Activated naive CD8-positive, alpha-beta T cell treated with anti-CD3 and anti-CD28 coated beads, Interleukin-2, amount 10 ng/mL, durations not matched to agents 7 days and 5 days (primary cell): ENCODE data around the gene DHRS13. TPM values are rescaled to one million over a fixed set of nuclear protein-coding genes. Genes with fewer than 3 reads are reported as not detected.
"Not testable (repeated sequence)": the region's sequence is repeated elsewhere in the genome, so short reads cannot be mapped to it uniquely, and the experiment has no call there.

Source experiments
- ATAC-seq: fragments of 150-1000 bp; cut with Tn5 transposase; one replicate; pipeline ENCODE4 v1.10.0; 2021; ENCODE audit warnings: low read depth, moderate library complexity
- POLR2A ChIA-PET: fragments of 350-600 bp; sonication (Branson Sonifier 250); formaldehyde crosslinking; loops from one replicate; lab custom pipeline; 2021; ENCODE audit warnings: antibody characterized with exemption; lab: Charles Lee
- DNase-seq: peaks from one replicate; pipeline ENCODE4 v3.0.0; 2021
- H3K27ac Mint-ChIP-seq: one replicate; pipeline ENCODE4 v1.8.0; 2022; ENCODE audit warnings: mild to moderate bottlenecking, mixed read lengths
- H3K27me3 Mint-ChIP-seq: one replicate; pipeline ENCODE4 v1.8.0; 2022; ENCODE audit warnings: mild to moderate bottlenecking, moderate library complexity, mixed read lengths
- H3K36me3 Mint-ChIP-seq: one replicate; pipeline ENCODE4 v1.8.0; 2021; ENCODE audit warnings: mild to moderate bottlenecking, mixed read lengths
- H3K4me1 Mint-ChIP-seq: one replicate; pipeline ENCODE4 v1.8.0; 2021; ENCODE audit warnings: mixed read lengths
- H3K4me3 Mint-ChIP-seq: one replicate; pipeline ENCODE4 v1.8.0; 2022; ENCODE audit warnings: mild to moderate bottlenecking, moderate library complexity, mixed read lengths
- H3K9me3 Mint-ChIP-seq: one replicate; pipeline ENCODE4 v1.8.0; 2021; ENCODE audit warnings: mixed read lengths
- total RNA-seq, 2 experiments: library from RNA; stranded (reverse); gene quantifications; one replicate each; pipeline ENCODE4 v1.2.3, GENCODE V29; 2021

Gene DHRS13
- total RNA-seq, 2 experiments from 2014 or later, result 31.6 to 32.0 TPM

DNA sequence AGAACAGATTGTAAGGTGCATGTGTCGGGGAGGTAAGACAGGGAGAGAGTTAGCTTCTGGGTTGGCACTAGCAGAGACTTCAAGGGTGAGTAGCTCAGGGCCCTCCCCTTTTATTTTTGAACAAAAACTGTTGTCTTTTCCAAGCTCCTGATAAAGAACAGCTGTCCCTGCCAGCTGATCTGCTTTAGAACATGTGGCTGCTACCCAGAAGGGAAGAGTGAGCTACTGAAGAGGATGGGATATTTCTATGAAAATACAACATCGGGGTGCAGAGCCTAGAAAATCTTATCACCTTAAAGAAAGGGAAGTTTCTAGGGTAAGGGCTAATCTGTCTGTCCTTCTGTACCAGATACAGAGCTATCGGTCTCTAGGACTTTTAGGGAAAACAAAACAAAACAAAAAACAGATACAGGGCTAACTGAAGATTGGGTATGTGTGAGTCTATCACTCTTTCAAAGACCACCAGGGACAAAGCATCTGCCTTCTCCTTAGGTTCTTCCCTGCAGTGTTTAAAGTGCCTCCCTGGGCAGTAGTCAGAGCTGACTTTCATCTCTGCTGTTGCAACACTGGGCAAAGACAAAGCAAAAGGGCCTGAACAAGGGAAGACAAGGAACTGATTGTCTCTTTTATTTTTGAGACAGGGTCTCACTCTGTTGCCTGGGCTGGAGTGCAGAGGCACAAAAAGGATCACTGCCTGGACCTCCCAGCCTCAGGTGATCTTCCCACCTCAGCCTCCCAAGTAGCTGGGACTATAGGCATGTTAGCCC lies 5.0 kb upstream of the DHRS13 start:
- Mint-ChIP-seq H3K27ac (no peak overlapping the region), H3K27me3 (no peaks in the 10 kb centered on the region), H3K4me3 (no peak overlapping the region), H3K36me3 (peaks cover 21% of the 10 kb centered on the region), H3K4me1 (peaks cover 12% of the 10 kb centered on the region), H3K9me3 (no peaks in the 10 kb centered on the region)
- POLR2A ChIA-PET, result interaction anchor here (0.6 to 1.6 kb wide), 3 partner anchors 15 to 44 kb away, joined by 3 to 6 read pairs (median 4); partner anchors contain the start of gene PHF12
- ATAC-seq (no peak), DNase-seq (no peak)

DNA sequence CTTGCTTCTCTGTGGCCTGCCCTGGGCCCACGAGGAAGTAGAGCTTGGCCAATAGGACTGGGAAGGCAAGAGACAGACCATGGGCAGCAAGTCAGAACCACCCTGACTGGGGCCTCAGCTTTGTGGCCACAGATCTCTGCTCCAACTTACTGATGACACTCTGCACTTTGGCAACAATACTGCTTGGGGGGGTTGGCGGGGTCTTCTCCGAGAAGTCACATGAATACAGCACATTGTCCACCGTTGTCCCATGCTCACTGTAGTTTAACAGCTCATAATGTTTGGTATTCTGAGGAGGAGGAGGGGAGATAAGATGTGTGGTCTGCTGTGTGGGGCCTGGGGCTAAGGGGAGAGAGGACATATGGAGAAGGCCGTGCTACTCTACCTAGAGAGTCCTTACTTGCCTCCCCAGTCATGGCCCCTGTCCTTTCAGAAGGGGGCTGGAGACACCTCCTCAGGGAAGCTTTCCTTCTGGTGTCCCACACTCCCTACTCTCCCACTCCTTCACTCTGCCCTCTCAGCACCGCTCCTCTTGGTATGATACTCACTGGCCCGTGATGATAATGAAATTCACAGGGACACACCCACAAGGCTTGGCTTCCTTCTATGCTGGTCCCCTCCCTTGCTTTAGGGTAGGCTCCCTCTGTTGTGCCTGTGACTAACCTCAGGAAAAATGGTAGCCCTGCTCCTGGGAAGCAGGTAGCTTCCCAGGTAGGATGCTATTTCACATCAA lies 4.0 kb upstream of the DHRS13 start:
- DNase-seq (no peak), ATAC-seq (no peak)
- POLR2A ChIA-PET, result interaction anchor here (0.6 to 1.2 kb wide), 3 partner anchors 16 to 45 kb away, joined by 3 to 5 read pairs (median 4); partner anchors contain the start of gene PHF12
- Mint-ChIP-seq H3K4me3 (no peak overlapping the region), H3K9me3 (no peaks in the 10 kb centered on the region), H3K27ac (peak overlapping the region; percentile 63), H3K4me1 (peaks cover 16% of the 10 kb centered on the region), H3K36me3 (peaks cover 21% of the 10 kb centered on the region), H3K27me3 (no peaks in the 10 kb centered on the region)

DNA sequence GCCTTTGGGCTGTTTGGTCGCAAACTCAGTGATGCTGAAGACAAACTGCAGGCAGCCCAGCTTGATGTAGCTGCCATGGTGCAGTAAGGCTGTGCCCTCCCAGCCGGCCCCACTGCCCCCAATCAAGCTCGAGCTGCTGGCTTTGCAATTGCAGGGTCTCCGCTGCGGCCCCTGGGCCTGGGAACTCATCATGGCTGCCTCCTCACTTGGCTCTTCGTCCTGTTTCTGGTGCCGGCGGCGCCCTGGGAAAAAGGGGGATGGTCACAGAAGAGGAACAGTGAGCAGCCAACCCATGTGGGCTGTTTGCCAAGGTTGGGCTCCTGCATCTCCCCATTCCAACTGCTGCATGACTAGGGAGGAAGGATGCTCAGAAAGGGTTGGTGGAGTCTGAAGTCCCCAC lies 3.4 kb upstream of the DHRS13 start:
- no peak overlapping the region for H3K4me3 Mint-ChIP-seq
- peaks cover 21% of the 10 kb centered on the region for H3K36me3 Mint-ChIP-seq
- ATAC-seq, result no peak
- no peak for DNase-seq
- H3K4me1 Mint-ChIP-seq, result peaks cover 20% of the 10 kb centered on the region
- H3K9me3 Mint-ChIP-seq, result no peaks in the 10 kb centered on the region
- no peak overlapping the region for H3K27ac Mint-ChIP-seq
- POLR2A ChIA-PET, result interaction anchor here (0.6 kb wide), 1 partner anchor 35 kb away, joined by 5 read pairs; no protein-coding TSS in a partner anchor
- H3K27me3 Mint-ChIP-seq, result no peaks in the 10 kb centered on the region

DNA sequence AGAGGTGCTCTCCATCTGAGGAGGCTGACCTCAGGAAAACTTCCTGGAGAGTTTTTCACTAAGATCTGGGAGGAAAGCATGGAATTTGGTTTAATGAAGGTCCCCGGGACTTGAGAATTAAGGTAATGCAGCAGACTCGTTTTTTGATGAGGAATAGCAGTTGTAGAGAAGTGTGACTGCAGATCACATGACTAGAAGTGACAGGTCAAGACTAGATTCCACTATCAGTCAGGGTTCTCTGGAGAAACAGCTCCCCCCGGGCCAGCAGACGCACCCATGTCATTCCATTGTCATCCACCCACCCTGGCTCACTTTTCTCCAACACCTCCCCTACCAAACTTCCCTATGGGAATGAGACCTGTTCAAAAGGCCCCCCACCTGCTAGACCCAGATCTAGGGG lies 1.9 kb upstream of the DHRS13 start:
- no peak for DNase-seq
- H3K27ac Mint-ChIP-seq, result no peak overlapping the region
- H3K4me3 Mint-ChIP-seq, result no peak overlapping the region
- ATAC-seq, result no peak
- H3K36me3 Mint-ChIP-seq, result peaks cover 23% of the 10 kb centered on the region
- POLR2A ChIA-PET, result interaction anchor here (1.5 kb wide), 1 partner anchor 11 kb away, joined by 3 read pairs; no protein-coding TSS in a partner anchor
- H3K9me3 Mint-ChIP-seq, result no peaks in the 10 kb centered on the region
- H3K27me3 Mint-ChIP-seq, result no peaks in the 10 kb centered on the region
- H3K4me1 Mint-ChIP-seq, result peaks cover 26% of the 10 kb centered on the region

DNA sequence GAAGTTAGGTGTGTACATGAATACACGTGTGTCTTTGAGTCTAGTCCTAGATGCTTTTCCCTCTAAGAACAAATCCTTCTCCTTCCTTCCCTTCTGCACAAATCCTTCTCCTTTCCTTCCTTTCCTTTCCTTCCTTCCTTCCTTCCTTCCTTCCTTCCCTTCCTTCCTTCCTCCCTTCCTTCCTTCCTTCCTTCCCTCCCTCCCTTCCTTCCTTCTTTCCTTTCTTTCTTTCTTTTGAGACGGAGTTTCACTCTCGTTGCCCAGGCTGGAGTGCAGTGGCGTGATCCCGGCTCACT lies 615 bp upstream of the DHRS13 start:
- Mint-ChIP-seq H3K36me3 (peaks cover 27% of the 10 kb centered on the region), H3K4me1 (peaks cover 35% of the 10 kb centered on the region), H3K4me3 (peak overlapping the region; percentile 90), H3K27ac (peak overlapping the region; percentile 48)
- H3K27me3 Mint-ChIP-seq, DNase-seq, ATAC-seq, H3K9me3 Mint-ChIP-seq: not testable (repeated sequence)
- POLR2A ChIA-PET, result interaction anchor here (0.5 to 3.1 kb wide), 7 partner anchors 10 to 192 kb away, joined by 3 to 21 read pairs (median 10); partner anchors contain the start of genes FAM222B, PROCA1 and TLCD1

DNA sequence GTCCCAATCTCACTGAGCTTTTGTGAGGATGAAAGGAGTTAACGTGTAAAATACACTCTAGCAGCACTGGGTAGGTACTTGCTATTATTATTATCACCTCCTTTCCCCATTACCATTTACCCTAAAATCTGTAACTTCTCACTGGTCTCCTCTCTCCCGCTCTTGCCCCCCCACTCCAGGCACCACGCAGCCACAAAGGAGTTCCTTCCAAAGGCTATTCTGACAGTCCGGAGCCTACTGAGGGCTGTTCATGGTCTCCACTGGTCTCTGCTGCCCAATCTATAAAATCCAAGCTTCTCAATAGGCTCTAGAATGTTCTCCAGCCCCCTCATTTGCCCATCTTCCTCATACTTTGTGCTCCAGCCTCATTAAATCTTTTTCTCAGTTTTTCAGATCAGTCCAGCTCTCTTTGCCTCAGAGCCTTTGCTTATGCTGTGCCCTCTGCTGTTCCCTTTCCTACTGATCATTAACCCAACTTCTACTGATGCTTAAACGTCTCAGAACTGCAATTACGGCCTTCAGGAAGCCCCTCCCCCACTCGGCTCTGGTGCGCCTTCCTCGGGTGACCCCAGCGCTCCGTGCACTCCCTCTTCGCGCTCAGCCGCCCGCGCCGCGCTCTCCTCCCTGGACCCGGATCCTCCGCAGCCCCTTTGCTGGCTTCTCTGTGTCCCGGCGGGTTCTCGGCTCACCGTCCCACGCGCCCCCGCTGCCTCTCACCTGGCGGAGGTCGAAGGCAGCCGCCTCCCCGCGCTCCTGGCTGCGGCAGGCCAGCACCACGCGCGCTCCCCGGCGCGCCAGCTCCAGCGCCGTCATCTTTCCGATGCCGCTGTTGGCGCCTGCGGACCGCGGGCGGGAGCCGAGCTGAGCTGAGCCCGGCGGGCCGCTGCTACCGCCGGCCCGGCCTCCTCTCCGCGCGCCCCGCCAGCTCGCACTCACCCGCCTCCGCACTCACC lies 737 bp downstream of the DHRS13 start:
- peak; percentile 35 for ATAC-seq
- H3K27ac Mint-ChIP-seq, result peak overlapping the region; percentile 88
- H3K27me3 Mint-ChIP-seq, result no peaks in the 10 kb centered on the region
- no peaks in the 10 kb centered on the region for H3K9me3 Mint-ChIP-seq
- peak overlapping the region; percentile 90 for H3K4me3 Mint-ChIP-seq
- H3K36me3 Mint-ChIP-seq, result peaks cover 30% of the 10 kb centered on the region
- H3K4me1 Mint-ChIP-seq, result peaks cover 42% of the 10 kb centered on the region
- POLR2A ChIA-PET, result interaction anchor here (1.4 to 3.1 kb wide), 8 partner anchors 9 to 175 kb away, joined by 4 to 21 read pairs (median 10); partner anchors contain the start of genes FAM222B, PHF12 and TLCD1
- DNase-seq, result no peak

DNA sequence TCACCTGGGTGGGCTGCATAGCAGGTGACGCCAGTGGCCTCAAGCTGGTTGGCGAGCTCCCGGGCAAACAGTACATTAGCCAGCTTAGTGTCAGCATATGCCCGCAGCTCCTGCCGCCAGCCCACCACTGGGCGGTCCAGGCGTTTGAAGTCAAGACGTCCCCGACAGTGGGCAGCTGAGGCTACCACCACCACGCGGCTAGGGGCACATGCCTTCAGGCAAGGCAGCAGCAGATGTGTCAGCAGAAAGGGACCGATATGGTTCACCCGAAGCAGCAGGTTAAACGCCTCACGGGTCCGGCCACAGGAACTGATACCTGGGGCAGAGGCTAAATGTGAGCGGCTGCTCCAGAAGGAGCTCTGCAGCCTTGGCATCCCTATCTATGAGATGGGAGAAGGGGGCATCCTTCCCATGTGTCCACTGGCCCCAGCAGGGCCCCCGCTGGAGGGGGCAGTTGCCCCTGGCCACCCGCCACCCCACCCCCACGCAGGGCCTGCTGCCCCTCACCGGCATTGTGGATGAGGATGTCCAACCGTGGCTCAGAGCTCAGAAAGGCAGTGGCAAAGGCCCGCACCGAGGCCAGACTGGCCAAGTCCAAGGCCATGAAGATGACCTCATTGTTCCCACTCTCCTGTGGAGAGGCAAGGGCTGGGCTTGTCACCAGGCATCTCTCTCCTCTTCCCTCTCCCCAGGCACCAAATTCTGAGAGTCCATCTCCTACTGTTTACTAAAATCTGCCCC lies 1.7 kb downstream of the DHRS13 start:
- peaks cover 44% of the 10 kb centered on the region for H3K4me1 Mint-ChIP-seq
- no peak for ATAC-seq
- H3K27me3 Mint-ChIP-seq, result no peaks in the 10 kb centered on the region
- peak overlapping the region; percentile 90 for H3K4me3 Mint-ChIP-seq
- peaks cover 23% of the 10 kb centered on the region for H3K36me3 Mint-ChIP-seq
- POLR2A ChIA-PET, result interaction anchor here (1.0 to 3.1 kb wide), 9 partner anchors 8 to 174 kb away, joined by 3 to 21 read pairs (median 10); partner anchors contain the start of genes FAM222B, PHF12 and TLCD1
- peak overlapping the region; percentile 88 for H3K27ac Mint-ChIP-seq
- H3K9me3 Mint-ChIP-seq, result no peaks in the 10 kb centered on the region
- DNase-seq, result peak; percentile 28

DNA sequence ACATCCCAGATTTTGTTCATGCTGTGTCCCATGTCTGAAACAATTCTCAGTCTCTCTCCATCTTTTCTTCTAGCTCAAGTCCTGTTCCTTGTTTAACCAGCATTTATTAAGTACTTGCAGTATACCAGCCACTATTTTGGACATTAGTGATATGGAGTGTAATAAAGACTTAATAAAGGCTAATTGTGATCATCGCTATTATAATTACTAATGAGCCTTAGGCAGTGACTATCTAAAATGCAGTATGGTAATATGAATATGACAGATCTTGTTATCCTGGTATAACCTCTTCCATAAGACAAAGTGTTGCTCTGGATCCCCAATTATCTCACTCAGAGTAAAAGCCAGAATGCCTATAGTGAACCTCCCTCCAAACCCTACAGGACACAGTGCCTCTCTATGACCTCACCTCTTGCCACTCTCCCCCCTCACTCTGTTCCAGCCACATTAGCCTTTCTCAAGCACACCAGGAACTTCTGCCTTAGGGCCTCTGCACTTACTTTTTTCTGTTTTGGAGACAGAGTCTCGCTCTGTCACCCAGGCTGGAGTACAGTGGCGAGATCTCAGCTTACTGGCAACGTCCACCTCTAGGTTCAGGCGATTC lies 3.6 kb downstream of the DHRS13 start:
- peak; percentile 3 for DNase-seq
- no peak overlapping the region for H3K4me3 Mint-ChIP-seq
- ATAC-seq, result no peak
- H3K27ac Mint-ChIP-seq, result peak overlapping the region; percentile 77
- peaks cover 23% of the 10 kb centered on the region for H3K36me3 Mint-ChIP-seq
- POLR2A ChIA-PET, result interaction anchor here (0.8 to 3.8 kb wide), 5 partner anchors 28 to 57 kb away, joined by 3 to 16 read pairs (median 5); partner anchors contain the start of genes ERAL1 and FAM222B
- H3K4me1 Mint-ChIP-seq, result peaks cover 53% of the 10 kb centered on the region
- H3K27me3 Mint-ChIP-seq, result no peaks in the 10 kb centered on the region
- no peaks in the 10 kb centered on the region for H3K9me3 Mint-ChIP-seq

DNA sequence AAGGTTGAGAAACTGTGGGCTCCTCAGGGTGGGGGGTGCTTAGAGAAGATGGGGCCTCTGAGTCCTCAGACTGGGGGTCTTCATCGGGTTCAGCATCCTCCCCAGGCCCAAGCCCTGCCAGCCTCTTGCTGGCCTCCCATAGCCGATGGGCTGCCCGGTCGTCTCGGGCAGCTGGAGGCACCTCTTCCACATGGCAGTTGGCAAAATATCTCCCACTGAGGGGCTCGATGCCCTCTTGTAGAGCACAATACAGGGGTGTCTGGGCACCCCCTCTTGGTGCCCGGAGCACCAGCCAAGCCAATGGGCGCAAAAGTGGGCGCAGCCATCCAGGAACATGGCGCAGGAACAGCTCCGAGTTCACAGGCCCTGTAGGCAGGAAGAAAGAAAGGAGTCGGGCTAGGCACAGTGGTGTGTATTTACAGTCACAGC lies 4.3 kb downstream of the DHRS13 start:
- no peak overlapping the region for H3K4me3 Mint-ChIP-seq
- H3K27ac Mint-ChIP-seq, result peak overlapping the region; percentile 70
- ATAC-seq, result no peak
- no peaks in the 10 kb centered on the region for H3K27me3 Mint-ChIP-seq
- peak; percentile 28 for DNase-seq
- H3K4me1 Mint-ChIP-seq, result peaks cover 52% of the 10 kb centered on the region
- peaks cover 23% of the 10 kb centered on the region for H3K36me3 Mint-ChIP-seq
- no peaks in the 10 kb centered on the region for H3K9me3 Mint-ChIP-seq
- POLR2A ChIA-PET, result interaction anchor here (0.7 to 3.8 kb wide), 10 partner anchors 8 to 179 kb away, joined by 3 to 16 read pairs (median 5); partner anchors contain the start of genes ERAL1, FAM222B, PHF12 and RPL23A

DNA sequence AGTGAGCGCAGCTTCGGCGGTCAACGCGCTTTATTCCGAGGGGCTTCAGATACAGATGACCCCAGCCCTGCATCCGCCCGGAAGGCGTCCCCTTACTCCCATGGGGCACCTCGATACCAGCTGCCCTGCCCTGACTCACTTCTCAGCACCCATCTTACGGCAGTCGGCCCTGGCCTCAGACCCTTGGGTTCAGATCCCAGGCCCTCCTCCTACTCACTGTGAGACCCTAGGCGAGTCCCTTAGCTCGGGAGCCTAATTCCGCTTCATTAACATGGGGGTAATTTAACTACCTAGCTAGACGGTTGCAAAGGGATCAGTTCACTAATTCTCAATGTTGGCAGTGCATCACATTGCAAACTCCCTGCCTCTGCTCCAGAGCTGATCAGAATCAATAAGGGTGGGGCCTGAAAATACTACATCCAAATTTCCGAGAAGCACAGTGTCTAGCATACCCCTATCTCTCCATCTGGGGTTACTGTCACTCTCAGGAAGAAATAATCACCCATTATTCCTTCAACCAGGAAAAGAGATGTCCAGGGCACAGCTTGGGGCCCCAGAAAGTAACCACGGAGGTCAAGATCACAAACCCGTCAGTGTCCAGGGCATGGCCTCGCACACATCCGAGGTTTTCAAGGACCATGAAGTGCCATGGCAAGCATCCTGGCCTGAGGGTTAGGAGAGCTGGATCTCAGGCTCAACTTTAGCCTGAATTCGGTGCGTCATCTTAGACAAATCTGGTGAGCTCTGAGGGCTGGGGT lies 4.9 kb downstream of the DHRS13 start:
- Mint-ChIP-seq H3K4me3 (peak overlapping the region; percentile 98), H3K27ac (peak overlapping the region; percentile 97), H3K36me3 (peaks cover 27% of the 10 kb centered on the region), H3K9me3 (no peaks in the 10 kb centered on the region), H3K27me3 (no peaks in the 10 kb centered on the region), H3K4me1 (peaks cover 52% of the 10 kb centered on the region)
- POLR2A ChIA-PET, result interaction anchor here (0.5 to 3.8 kb wide), 13 partner anchors 8 to 242 kb away, joined by 3 to 16 read pairs (median 4); partner anchors contain the start of genes FAM222B, PHF12, PROCA1 and RPL23A
- peak; percentile 28 for DNase-seq
- no peak for ATAC-seq
